ENCODE data around the gene GDPD4.
"Not testable (repeated sequence)": the region's sequence is repeated elsewhere in the genome, so short reads cannot be mapped to it uniquely, and the experiment has no call there.

GDPD4 gene

GRCh38 chr11:77301510-77301909, at the start of gene GDPD4:
Gene GDPD4, minus strand, starts transcription at chr11:77301686. Its CDS starts 16,549 bp downstream, at chr11:77285137.
- no peak for DNase-seq (ENCODE audit: low read depth in 2 of 2)

- DNase-seq (ENCODE audit: low read depth in 2 of 2): no peak
These were observed 46.5 kb upstream of the GDPD4 start for GRCh38 chr11:77347948-77348347.

GRCh38 chr11:77346906-77347603, 45.6 kb upstream of the GDPD4 start:
- peak; percentile 92 to 93 for DNase-seq (ENCODE audit: low read depth in 2 of 2)

GRCh38 chr11:77345621-77346020, 44.1 kb upstream of the GDPD4 start:
- peak; percentile 22 to 24 for DNase-seq (ENCODE audit: low read depth in 2 of 2)

GRCh38 chr11:77340501-77340900, 39.0 kb upstream of the GDPD4 start:
- no peak for DNase-seq (ENCODE audit: low read depth in 2 of 2)

GRCh38 chr11:77332259-77332658, 30.8 kb upstream of the GDPD4 start:
- no peak for DNase-seq (ENCODE audit: low read depth in 2 of 2)

GRCh38 chr11:77325159-77325558, 23.7 kb upstream of the GDPD4 start:
- no peak for DNase-seq (ENCODE audit: low read depth in 2 of 2)

GRCh38 chr11:77324508-77324907, 23.0 kb upstream of the GDPD4 start:
- DNase-seq (ENCODE audit: low read depth in 2 of 2): no peak

- no peak for DNase-seq (ENCODE audit: low read depth in 2 of 2)
These were observed 21.6 kb upstream of the GDPD4 start for GRCh38 chr11:77322926-77323590.

- no peak for DNase-seq (ENCODE audit: low read depth in 2 of 2)
These were observed 21.0 kb upstream of the GDPD4 start for GRCh38 chr11:77322506-77322905.

GRCh38 chr11:77320351-77320750, 18.9 kb upstream of the GDPD4 start:
- DNase-seq (ENCODE audit: low read depth in 2 of 2): no peak

- no peak for DNase-seq (ENCODE audit: low read depth in 2 of 2)
These were observed 17.1 kb upstream of the GDPD4 start for GRCh38 chr11:77318600-77318999.

- no peak for DNase-seq (ENCODE audit: low read depth in 2 of 2)
These were observed 15.4 kb upstream of the GDPD4 start for GRCh38 chr11:77316733-77317342.

GRCh38 chr11:77312107-77312506, 10.6 kb upstream of the GDPD4 start:
- no peak for DNase-seq (ENCODE audit: low read depth in 2 of 2)

- no peak for DNase-seq (ENCODE audit: low read depth in 2 of 2)
These were observed 10.2 kb upstream of the GDPD4 start for GRCh38 chr11:77311701-77312100.

- DNase-seq (ENCODE audit: low read depth in 2 of 2): no peak
These were observed 9.2 kb upstream of the GDPD4 start for GRCh38 chr11:77310721-77311120.

- DNase-seq (ENCODE audit: low read depth in 2 of 2): peak in 1 of 2 experiments; percentile 3
These were observed 8.1 kb upstream of the GDPD4 start for GRCh38 chr11:77309401-77310085.

GRCh38 chr11:77308838-77309237, 7.4 kb upstream of the GDPD4 start:
- DNase-seq (ENCODE audit: low read depth in 2 of 2): no peak

GRCh38 chr11:77303328-77303727, 1.8 kb upstream of the GDPD4 start:
- DNase-seq (ENCODE audit: low read depth in 2 of 2): no peak

GRCh38 chr11:77302752-77303151, 1.3 kb upstream of the GDPD4 start:
- DNase-seq (ENCODE audit: low read depth in 2 of 2): no peak

GRCh38 chr11:77300695-77301094, 791 bp downstream of the GDPD4 start:
- no peak for DNase-seq (ENCODE audit: low read depth in 2 of 2)

GRCh38 chr11:77300028-77300427, 1.5 kb downstream of the GDPD4 start:
- DNase-seq (ENCODE audit: low read depth in 2 of 2): not testable (repeated sequence)
